ENCODE data around the gene AZU1.
"Not testable (repeated sequence)": the region's sequence is repeated elsewhere in the genome, so short reads cannot be mapped to it uniquely, and the experiment has no call there.

AZU1 gene

DNA sequence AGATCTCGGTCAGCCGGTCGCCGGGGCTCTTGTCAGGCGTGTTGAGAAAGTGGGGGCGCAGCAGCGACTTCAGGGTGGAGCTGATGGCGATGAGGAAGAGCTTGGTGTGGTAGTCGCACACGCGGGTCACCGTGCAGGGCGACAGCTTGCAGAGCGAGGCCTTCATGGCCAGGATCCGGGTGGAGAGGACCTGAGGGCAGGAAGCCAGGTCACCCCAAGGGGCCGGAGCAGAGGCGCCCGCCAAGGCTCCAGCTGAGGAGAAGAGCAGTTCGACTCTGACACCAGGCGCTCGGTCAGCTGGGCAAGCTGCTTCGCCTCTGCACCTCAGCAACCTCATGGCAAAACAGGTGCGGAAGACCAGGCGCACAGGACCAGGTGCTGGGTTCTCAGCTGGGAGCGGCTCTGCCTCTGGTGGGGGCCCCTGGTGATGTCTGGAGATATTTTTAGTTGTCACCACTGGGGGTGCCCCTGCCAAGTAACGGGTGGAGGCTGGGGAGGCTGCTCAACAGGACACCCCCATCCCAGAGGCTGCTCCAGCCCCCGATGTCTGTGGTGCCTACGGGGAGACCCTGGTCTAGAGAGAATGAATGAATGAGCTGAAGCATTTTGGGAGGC, 47.7 kb downstream of the AZU1 start:
- DNase-seq, result no peak

DNA sequence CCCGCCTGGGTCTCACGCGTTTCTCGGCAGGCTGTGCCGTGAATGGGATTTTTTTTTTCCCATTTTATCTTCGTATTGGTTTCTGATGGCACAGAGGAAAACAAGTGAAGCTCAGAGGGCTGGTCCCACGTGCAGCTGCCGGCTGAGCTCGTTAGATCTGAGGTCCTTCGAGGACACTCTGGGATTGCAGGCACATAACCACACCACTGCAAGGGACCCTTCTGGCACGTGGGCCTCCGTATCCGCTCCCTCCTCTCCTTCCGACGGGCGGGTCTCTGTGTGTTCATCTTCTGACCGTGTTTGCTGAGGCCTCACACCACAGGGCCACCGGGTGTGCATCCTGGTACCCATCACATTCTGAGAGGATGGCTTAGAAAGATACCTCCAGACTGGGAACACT, 48.5 kb downstream of the AZU1 start:
- DNase-seq, result no peak

DNA sequence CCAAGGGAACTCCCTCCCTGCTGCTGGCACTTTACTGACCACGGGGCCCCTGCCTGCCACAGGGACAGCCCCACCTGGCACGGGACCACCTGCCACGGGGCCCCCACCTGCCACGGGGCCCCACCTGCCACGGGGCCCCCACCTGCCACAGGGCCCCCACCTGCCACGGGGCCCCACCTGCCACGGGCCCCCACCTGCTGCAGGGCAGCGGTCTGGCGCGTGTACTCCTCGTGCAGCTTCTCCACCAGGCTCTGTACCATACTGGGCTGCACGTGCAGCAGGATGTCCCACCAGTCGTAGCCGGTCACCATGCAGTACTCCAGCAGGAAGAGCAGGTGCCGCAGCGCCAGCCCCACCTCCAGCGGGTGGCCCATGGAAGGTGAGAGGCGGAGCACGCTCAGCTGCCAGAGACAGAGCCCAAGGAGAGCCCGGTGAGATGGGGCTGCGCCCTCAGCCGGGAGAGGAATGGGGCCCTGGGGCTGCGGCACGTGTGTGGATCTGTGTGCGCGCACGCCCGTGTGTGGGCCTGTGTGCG, 49.2 kb downstream of the AZU1 start:
- DNase-seq, result no peak

GRCh38 chr19:877992-878660, 50.5 kb downstream of the AZU1 start:
- not testable (repeated sequence) for DNase-seq

GRCh38 chr19:878751-879561, 51.3 kb downstream of the AZU1 start:
- not testable (repeated sequence) for DNase-seq

GRCh38 chr19:879711-880438, 52.2 kb downstream of the AZU1 start:
- DNase-seq, result no peak

Measured in NCI-H1092 (cell line).